PFSK-1 (cell line): ENCODE data around the gene GRAMD1B.

Source experiments
- FOXP2 ChIP-seq: optimal IDR thresholded peaks from 2 replicates; pipeline ENCODE3; 2011; ENCODE audit warnings: borderline replicate concordance, control low read depth, inconsistent platforms; ENCODE audit not compliant: insufficient read depth; ENCODE audit errors: extremely low read length, extremely low read depth
- POLR2AphosphoS5 ChIP-seq: IDR thresholded peaks from 2 replicates; pipeline ENCODE4 v1.6.1; 2012; ENCODE audit warnings: low read depth, mild to moderate bottlenecking, control low read depth, low read length, moderate library complexity
- SIN3A ChIP-seq: IDR thresholded peaks from 2 replicates; pipeline ENCODE4 v1.6.1; 2012; ENCODE audit warnings: mild to moderate bottlenecking, low read length, moderate library complexity, borderline replicate concordance; ENCODE audit not compliant: insufficient read depth
- TAF1 ChIP-seq: IDR thresholded peaks from 2 replicates; pipeline ENCODE4 v1.6.1; 2012; ENCODE audit warnings: low read length, control low read depth, borderline replicate concordance; ENCODE audit not compliant: insufficient read depth
- TF ChIP-seq, protein P1 (sequence below), 2 experiments: IDR thresholded peaks; 2 replicates each; pipeline versions ENCODE4 v1.6.1 to v1.8.0; 2011 to 2012; ENCODE audit warnings: low read depth in 2 of 2, low read length in 2 of 2, control low read depth in 1 of 2, inconsistent platforms in 1 of 2, mild to moderate bottlenecking in 1 of 2, moderate library complexity in 1 of 2; ENCODE audit not compliant: insufficient read depth in 1 of 2

The GRAMD1B gene

DNA sequence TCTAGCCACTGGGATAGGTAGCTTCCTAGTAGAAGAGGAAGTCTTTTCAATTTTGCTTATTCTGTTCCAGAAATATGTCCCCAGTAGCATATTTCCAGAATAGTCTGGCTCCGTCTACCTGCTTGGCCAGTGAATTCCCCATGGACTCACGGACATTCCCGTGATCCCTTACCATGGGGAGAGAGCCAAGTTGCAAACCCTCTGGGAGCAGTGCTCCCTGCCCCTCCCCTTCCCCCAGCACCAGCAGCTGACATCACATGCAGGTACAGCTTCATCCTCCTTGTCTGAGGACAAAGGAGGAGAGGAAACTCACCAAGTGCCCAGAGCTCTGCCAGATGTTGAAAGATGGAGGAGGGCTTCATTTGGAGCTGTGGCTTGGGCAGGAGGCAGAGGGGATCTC lies 61.2 kb downstream of the GRAMD1B start:
- TF ChIP-seq, protein P1, sequence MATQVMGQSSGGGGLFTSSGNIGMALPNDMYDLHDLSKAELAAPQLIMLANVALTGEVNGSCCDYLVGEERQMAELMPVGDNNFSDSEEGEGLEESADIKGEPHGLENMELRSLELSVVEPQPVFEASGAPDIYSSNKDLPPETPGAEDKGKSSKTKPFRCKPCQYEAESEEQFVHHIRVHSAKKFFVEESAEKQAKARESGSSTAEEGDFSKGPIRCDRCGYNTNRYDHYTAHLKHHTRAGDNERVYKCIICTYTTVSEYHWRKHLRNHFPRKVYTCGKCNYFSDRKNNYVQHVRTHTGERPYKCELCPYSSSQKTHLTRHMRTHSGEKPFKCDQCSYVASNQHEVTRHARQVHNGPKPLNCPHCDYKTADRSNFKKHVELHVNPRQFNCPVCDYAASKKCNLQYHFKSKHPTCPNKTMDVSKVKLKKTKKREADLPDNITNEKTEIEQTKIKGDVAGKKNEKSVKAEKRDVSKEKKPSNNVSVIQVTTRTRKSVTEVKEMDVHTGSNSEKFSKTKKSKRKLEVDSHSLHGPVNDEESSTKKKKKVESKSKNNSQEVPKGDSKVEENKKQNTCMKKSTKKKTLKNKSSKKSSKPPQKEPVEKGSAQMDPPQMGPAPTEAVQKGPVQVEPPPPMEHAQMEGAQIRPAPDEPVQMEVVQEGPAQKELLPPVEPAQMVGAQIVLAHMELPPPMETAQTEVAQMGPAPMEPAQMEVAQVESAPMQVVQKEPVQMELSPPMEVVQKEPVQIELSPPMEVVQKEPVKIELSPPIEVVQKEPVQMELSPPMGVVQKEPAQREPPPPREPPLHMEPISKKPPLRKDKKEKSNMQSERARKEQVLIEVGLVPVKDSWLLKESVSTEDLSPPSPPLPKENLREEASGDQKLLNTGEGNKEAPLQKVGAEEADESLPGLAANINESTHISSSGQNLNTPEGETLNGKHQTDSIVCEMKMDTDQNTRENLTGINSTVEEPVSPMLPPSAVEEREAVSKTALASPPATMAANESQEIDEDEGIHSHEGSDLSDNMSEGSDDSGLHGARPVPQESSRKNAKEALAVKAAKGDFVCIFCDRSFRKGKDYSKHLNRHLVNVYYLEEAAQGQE (IDR thresholded peaks at IDR 0.05; ENCODE audit: insufficient read depth in 1 of 2, low read depth in 2 of 2, low read length in 2 of 2), result no peak
- TF ChIP-seq SIN3A (no peak), TAF1 (no peak), POLR2AphosphoS5 (no peak), FOXP2 (no peak)

DNA sequence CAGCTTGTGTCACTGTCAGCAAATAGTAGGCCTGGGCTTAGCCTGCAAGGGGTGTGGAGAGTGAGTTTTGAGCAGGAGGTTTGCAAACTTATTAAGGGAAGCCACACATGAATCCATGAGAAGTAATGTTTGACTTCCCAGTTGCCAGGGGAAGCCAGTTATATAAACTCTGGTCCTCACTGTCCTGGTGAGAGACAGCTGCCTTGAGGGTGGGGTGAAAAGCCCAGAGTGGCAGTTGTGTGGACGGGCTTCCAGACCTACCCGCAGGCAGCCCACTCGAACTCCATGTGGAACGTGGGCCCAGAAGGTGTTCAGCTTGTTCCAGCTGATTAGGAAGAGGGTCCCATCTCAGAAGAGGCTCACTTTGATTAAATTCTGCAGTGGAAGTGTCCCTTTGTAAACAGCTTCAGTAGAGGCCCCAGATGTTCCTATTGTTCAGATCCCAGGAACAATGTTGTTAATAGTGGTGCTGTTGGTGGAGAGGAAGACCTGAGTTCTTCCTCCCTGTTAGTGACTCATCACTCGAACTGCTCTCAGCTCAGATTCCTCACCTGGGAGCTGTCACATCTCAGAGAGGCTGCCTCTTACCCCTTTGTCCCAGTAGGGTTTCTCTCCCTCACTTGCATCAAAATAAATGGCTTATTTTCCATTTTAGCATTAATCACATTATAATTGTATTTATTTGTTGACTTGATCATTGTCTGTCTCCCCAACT lies 63.4 kb downstream of the GRAMD1B start:
- TF ChIP-seq SIN3A (no peak), TAF1 (no peak), FOXP2 (no peak), POLR2AphosphoS5 (no peak)
- TF ChIP-seq, protein P1 (IDR thresholded peaks at IDR 0.05; ENCODE audit: insufficient read depth in 1 of 2, low read depth in 2 of 2, low read length in 2 of 2), result no peak

DNA sequence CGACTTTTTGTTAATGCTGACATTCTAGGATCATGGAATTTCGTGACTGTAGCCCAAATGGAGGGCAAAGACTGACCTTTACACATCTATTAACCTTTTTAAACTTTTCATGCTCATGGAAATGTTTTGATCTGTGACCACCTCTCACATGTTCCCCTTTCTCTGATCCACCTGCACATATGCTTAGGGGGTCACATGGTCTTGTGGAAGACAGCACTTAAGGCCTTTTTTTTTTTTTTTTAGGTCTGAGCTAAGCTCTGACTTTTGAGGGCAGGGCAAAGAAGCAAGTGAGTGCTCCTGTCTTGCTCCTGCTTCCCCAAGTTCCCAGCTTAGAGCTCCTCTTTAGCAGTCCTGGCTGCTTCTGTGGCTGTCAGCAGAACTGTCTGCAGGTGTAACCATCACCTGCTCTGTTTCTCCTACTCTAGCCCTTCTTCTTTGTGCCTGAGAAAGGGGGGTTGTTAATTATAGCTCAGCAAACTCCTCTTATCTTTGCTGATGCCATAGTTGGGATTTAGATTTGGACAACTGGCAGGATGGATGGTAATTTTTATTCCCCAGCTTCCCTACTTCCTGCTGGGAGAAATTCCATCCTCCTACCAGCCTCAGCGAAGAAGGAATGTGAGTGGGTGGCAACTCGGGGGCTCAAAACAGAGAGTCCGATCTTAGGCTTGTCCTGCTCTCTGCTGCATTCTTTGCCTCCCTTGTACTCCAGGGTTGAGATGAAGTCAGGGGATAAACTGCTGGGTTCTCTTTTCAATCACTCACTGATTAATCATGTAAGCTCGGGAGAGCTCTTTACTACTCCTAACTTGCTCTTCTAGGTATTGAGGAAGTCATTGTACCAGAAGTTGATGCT lies 64.4 kb downstream of the GRAMD1B start:
- no peak for TF ChIP-seq POLR2AphosphoS5
- no peak for TF ChIP-seq TAF1
- no peak for TF ChIP-seq SIN3A
- TF ChIP-seq, protein P1 (IDR thresholded peaks at IDR 0.05; ENCODE audit: insufficient read depth in 1 of 2, low read depth in 2 of 2, low read length in 2 of 2), result no peak
- TF ChIP-seq FOXP2, result no peak

DNA sequence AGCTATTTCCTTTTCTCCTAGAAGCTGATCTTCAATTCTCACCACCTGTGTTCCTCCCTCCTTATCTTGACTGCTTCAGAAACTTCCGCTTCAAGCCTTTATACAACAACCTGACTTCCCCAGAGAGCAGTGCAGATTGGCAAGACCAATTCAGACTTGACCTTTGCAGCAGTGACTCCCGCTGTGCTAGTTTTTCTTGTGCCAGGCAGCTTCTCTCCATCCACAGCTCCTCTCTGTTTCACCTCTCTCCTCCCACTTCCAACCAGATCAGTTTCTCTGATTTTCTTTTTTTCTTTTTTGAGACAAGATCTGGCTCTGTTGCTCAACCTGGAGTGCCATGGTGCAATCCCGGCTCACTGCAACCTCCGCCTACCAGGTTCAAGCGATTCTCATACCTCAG lies 74.3 kb downstream of the GRAMD1B start:
- no peak for TF ChIP-seq FOXP2
- TF ChIP-seq, protein P1 (IDR thresholded peaks at IDR 0.05; ENCODE audit: insufficient read depth in 1 of 2, low read depth in 2 of 2, low read length in 2 of 2), result no peak
- TF ChIP-seq TAF1, result no peak
- TF ChIP-seq POLR2AphosphoS5, result no peak
- TF ChIP-seq SIN3A, result no peak
